Mucosa of stomach (tissue), 1 donor: ENCODE results near the gene PAPPA2.
"Not testable (repeated sequence)": the region's sequence is repeated elsewhere in the genome, so short reads cannot be mapped to it uniquely, and the experiment has no call there.

Experiments
- H3K27me3 ChIP-seq: one replicate; pipeline ENCODE4 v1.7.0; 2013; ENCODE audit warnings: mild to moderate bottlenecking, low read length; ENCODE audit not compliant: control insufficient read depth, insufficient read depth
- H3K36me3 ChIP-seq: one replicate; pipeline ENCODE4 v1.7.0; 2013; ENCODE audit warnings: low read length; ENCODE audit not compliant: control insufficient read depth, insufficient read depth
- H3K4me1 ChIP-seq: one replicate; pipeline ENCODE4 v1.7.0; 2013; ENCODE audit warnings: mild to moderate bottlenecking, low read length; ENCODE audit not compliant: control insufficient read depth, insufficient read depth
- H3K4me3 ChIP-seq: one replicate; pipeline ENCODE4 v1.7.0; 2013; ENCODE audit warnings: low read length
- H3K9ac ChIP-seq: one replicate; pipeline ENCODE4 v1.7.0; 2013; ENCODE audit warnings: mild to moderate bottlenecking, low read length, moderate library complexity
- H3K9me3 ChIP-seq: one replicate; pipeline ENCODE4 v1.7.0; 2013; ENCODE audit warnings: mild to moderate bottlenecking, low read length, moderate library complexity; ENCODE audit not compliant: control insufficient read depth
- donor health status: Pancreatic carcinoma.

The PAPPA2 gene

GRCh38 chr1:176559878-176560277, 96.9 kb downstream of the PAPPA2 start:
- Histone ChIP-seq H3K4me1 (no peaks in the 10 kb centered on the region), H3K36me3 (no peaks in the 10 kb centered on the region), H3K9me3 (no peaks in the 10 kb centered on the region), H3K9ac (no peak overlapping the region), H3K27me3 (peaks cover 7% of the 10 kb centered on the region), H3K4me3 (no peak overlapping the region)

GRCh38 chr1:176560681-176561080, 97.7 kb downstream of the PAPPA2 start:
- no peak overlapping the region for H3K9ac ChIP-seq
- H3K9me3 ChIP-seq: no peaks in the 10 kb centered on the region
- no peaks in the 10 kb centered on the region for H3K36me3 ChIP-seq

GRCh38 chr1:176561761-176562160, 98.8 kb downstream of the PAPPA2 start:
- H3K27me3 ChIP-seq, H3K9ac ChIP-seq, H3K36me3 ChIP-seq, H3K9me3 ChIP-seq, H3K4me1 ChIP-seq, H3K4me3 ChIP-seq: not testable (repeated sequence)

More at GRCh38 chr1:176560681-176561080, 97.7 kb downstream of the PAPPA2 start:
- no peak overlapping the region for H3K4me3 ChIP-seq
- peaks cover 7% of the 10 kb centered on the region for H3K27me3 ChIP-seq
- H3K4me1 ChIP-seq: no peaks in the 10 kb centered on the region

- H3K36me3 ChIP-seq: no peaks in the 10 kb centered on the region
- H3K9me3 ChIP-seq: no peaks in the 10 kb centered on the region
- no peaks in the 10 kb centered on the region for H3K27me3 ChIP-seq
- H3K9ac ChIP-seq: no peak overlapping the region
- no peak overlapping the region for H3K4me3 ChIP-seq
- peaks cover 3% of the 10 kb centered on the region for H3K4me1 ChIP-seq
Observed at GRCh38 chr1:176566004-176566975, 103.3 kb downstream of the PAPPA2 start.

- no peaks in the 10 kb centered on the region for H3K27me3 ChIP-seq
- no peak overlapping the region for H3K9ac ChIP-seq
- no peaks in the 10 kb centered on the region for H3K36me3 ChIP-seq
- no peaks in the 10 kb centered on the region for H3K9me3 ChIP-seq
- H3K4me1 ChIP-seq: peaks cover 3% of the 10 kb centered on the region
- H3K4me3 ChIP-seq: no peak overlapping the region
Observed at GRCh38 chr1:176567190-176567794, 104.3 kb downstream of the PAPPA2 start.

GRCh38 chr1:176568185-176568584, 105.2 kb downstream of the PAPPA2 start:
- Histone ChIP-seq H3K9ac (no peak overlapping the region), H3K4me3 (no peak overlapping the region), H3K9me3 (no peaks in the 10 kb centered on the region), H3K36me3 (no peaks in the 10 kb centered on the region), H3K27me3 (no peaks in the 10 kb centered on the region), H3K4me1 (peaks cover 3% of the 10 kb centered on the region)

GRCh38 chr1:176574756-176575155, 111.8 kb downstream of the PAPPA2 start:
- H3K36me3 ChIP-seq: no peaks in the 10 kb centered on the region
- H3K27me3 ChIP-seq: no peaks in the 10 kb centered on the region
- H3K9ac ChIP-seq: no peak overlapping the region
- no peak overlapping the region for H3K4me3 ChIP-seq
- H3K9me3 ChIP-seq: no peaks in the 10 kb centered on the region
- H3K4me1 ChIP-seq: no peaks in the 10 kb centered on the region

GRCh38 chr1:176575991-176576390, 113.0 kb downstream of the PAPPA2 start:
- H3K9ac ChIP-seq: no peak overlapping the region
- H3K4me3 ChIP-seq: no peak overlapping the region
- no peaks in the 10 kb centered on the region for H3K4me1 ChIP-seq

GRCh38 chr1:176576670-176577069, 113.7 kb downstream of the PAPPA2 start:
- no peak overlapping the region for H3K9ac ChIP-seq
- H3K27me3 ChIP-seq: no peaks in the 10 kb centered on the region
- H3K36me3 ChIP-seq: no peaks in the 10 kb centered on the region
- H3K4me3 ChIP-seq: no peak overlapping the region
- no peaks in the 10 kb centered on the region for H3K9me3 ChIP-seq
- H3K4me1 ChIP-seq: no peaks in the 10 kb centered on the region

More at GRCh38 chr1:176575991-176576390, 113.0 kb downstream of the PAPPA2 start:
- Histone ChIP-seq H3K9me3 (no peaks in the 10 kb centered on the region), H3K27me3 (no peaks in the 10 kb centered on the region), H3K36me3 (no peaks in the 10 kb centered on the region)

- Histone ChIP-seq H3K36me3 (no peaks in the 10 kb centered on the region), H3K9ac (no peak overlapping the region), H3K4me3 (no peak overlapping the region), H3K4me1 (no peaks in the 10 kb centered on the region), H3K27me3 (no peaks in the 10 kb centered on the region), H3K9me3 (no peaks in the 10 kb centered on the region)
Observed at GRCh38 chr1:176577646-176578197, 114.7 kb downstream of the PAPPA2 start.

GRCh38 chr1:176579087-176579486, 116.1 kb downstream of the PAPPA2 start:
- Histone ChIP-seq H3K9me3 (no peaks in the 10 kb centered on the region), H3K27me3 (no peaks in the 10 kb centered on the region), H3K9ac (no peak overlapping the region), H3K4me1 (no peaks in the 10 kb centered on the region), H3K4me3 (no peak overlapping the region), H3K36me3 (no peaks in the 10 kb centered on the region)

GRCh38 chr1:176595217-176595616, 132.2 kb downstream of the PAPPA2 start:
- H3K4me1 ChIP-seq: no peaks in the 10 kb centered on the region
- no peaks in the 10 kb centered on the region for H3K27me3 ChIP-seq
- no peak overlapping the region for H3K9ac ChIP-seq
- H3K4me3 ChIP-seq: no peak overlapping the region
- no peaks in the 10 kb centered on the region for H3K9me3 ChIP-seq
- H3K36me3 ChIP-seq: no peaks in the 10 kb centered on the region
